Measurements from ENCODE around the gene CHST15. TPM values are rescaled to one million over a fixed set of nuclear protein-coding genes. Genes with fewer than 3 reads are reported as not detected.
A peak's percentile ranks its signal among the peaks of the same experiment; 100 is the strongest.
"Not testable (repeated sequence)": the region's sequence is repeated elsewhere in the genome, so short reads cannot be mapped to it uniquely, and the experiment has no call there.

CHST15 gene
- total and polyA plus RNA-seq, 11 donors = 0.88 to 27.1 (median 4.1) TPM

DNA sequence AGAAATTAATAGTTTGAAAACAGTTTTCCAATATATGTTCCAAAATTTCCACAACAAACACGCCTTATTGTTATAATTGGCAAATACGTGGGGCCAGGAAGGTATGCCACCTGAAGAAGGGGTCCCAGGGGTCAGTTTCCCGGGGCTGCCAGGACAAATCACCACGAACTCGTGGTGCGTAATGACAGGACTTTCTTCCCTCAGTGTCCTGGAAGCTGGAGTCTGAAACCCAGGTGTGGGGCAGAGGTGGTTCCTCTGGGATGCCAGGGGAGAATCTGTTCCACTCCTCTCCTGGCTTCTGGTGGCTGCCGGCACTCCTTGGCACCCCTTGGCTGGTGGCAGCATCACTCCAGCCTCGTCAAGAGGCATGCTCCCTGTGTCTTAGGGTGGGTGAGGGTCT is 56.7 kb downstream of the CHST15 start:
- no peak overlapping the region for H3K27ac ChIP-seq
- 95 to 98% (median 96%) methylated on average over 8 of the region's 8 CpGs for WGBS, 4 donors
- no peak for TF ChIP-seq CTCF (IDR thresholded peaks at IDR 0.05)
- ATAC-seq (no peak), DNase-seq (no peak)
- H3K9me3 ChIP-seq = no peaks in the 10 kb centered on the region
- no peak overlapping the region for H3K4me3 ChIP-seq
- intact Hi-C loops (cut with DNase I) = no loop called here
- peaks cover 0 to 75% (median 6%) of the 10 kb centered on the region in 12 donors for H3K4me1 ChIP-seq
- H3K27me3 ChIP-seq = no peaks in the 10 kb centered on the region
- peaks cover 0 to 32% (median 5%) of the 10 kb centered on the region in 9 donors for H3K36me3 ChIP-seq

GRCh38 chr10:124035928-124036558 is 57.4 kb downstream of the CHST15 start:
- 52 to 62% (median 56%) methylated on average over 17 to 21 of the region's 21 CpGs for WGBS, 4 donors
- peaks cover 0 to 74% (median 6%) of the 10 kb centered on the region in 12 donors for H3K4me1 ChIP-seq
- TF ChIP-seq CTCF (IDR thresholded peaks at IDR 0.05) (no peak), POLR2A (IDR thresholded peaks at IDR 0.05) (no peak)

GRCh38 chr10:124035306-124035927 is 58.0 kb downstream of the CHST15 start:
- no peak overlapping the region for H3K4me3 ChIP-seq
- intact Hi-C loops (cut with DNase I) = no loop called here
- WGBS, 4 donors = 82 to 92% (median 90%) methylated on average over 6 of the region's 6 CpGs
- TF ChIP-seq POLR2A (IDR thresholded peaks at IDR 0.05) (no peak), CTCF (IDR thresholded peaks at IDR 0.05) (no peak)
- no peaks in the 10 kb centered on the region for H3K27me3 ChIP-seq
- ATAC-seq (no peak), DNase-seq (no peak)
- no peaks in the 10 kb centered on the region for H3K9me3 ChIP-seq
- peaks cover 0 to 25% (median 0%) of the 10 kb centered on the region in 9 donors for H3K36me3 ChIP-seq
- peak overlapping the region in 1 of 12 donors; percentile 55 for H3K27ac ChIP-seq
- peaks cover 0 to 67% (median 6%) of the 10 kb centered on the region in 12 donors for H3K4me1 ChIP-seq

More at GRCh38 chr10:124035928-124036558, 57.4 kb downstream of the CHST15 start:
- Histone ChIP-seq H3K27ac (peak overlapping the region in 1 of 12 donors; percentile 55), H3K36me3 (peaks cover 0 to 25% (median 0%) of the 10 kb centered on the region in 9 donors), H3K27me3 (no peaks in the 10 kb centered on the region), H3K4me3 (no peak overlapping the region), H3K9me3 (no peaks in the 10 kb centered on the region)
- intact Hi-C loops (cut with DNase I) = no loop called here
- ATAC-seq (peak in 3 of 4 donors; percentile 35 to 70 (median 49)), DNase-seq (peak; percentile 17 to 80 (median 40))

GRCh38 chr10:124034576-124035305 is 58.7 kb downstream of the CHST15 start:
- H3K9me3 ChIP-seq; DNase-seq; H3K4me3 ChIP-seq; H3K27me3 ChIP-seq; ATAC-seq; intact Hi-C loops (cut with DNase I): not testable (repeated sequence)
- 72 to 81% (median 81%) methylated on average over 18 to 25 of the region's 25 CpGs for WGBS, 4 donors
- H3K4me1 ChIP-seq = peaks cover 0 to 61% (median 6%) of the 10 kb centered on the region in 12 donors
- peaks cover 0 to 32% (median 0%) of the 10 kb centered on the region in 9 donors for H3K36me3 ChIP-seq
- H3K27ac ChIP-seq = peak overlapping the region in 1 of 12 donors; percentile 27
